Measurements from ENCODE around the gene GCNT4. TPM values are rescaled to one million over a fixed set of nuclear protein-coding genes. Genes with fewer than 3 reads are reported as not detected.

The GCNT4 gene
- 0.45 and 2.0 TPM in 2 replicates for polyA plus RNA-seq

GRCh38 chr5:75052192-75053053, at the start of gene GCNT4:
TSS of gene GCNT4 (minus strand) at chr5:75052558. CDS start at chr5:75030037, 22,521 bp downstream.

Other genes with a start within 250 kb of the GCNT4 start
- 10.2 and 15.5 TPM in 2 replicates for gene FAM169A, start 186.2 kb downstream of the GCNT4 start, polyA plus RNA-seq
- gene ANKRD31, start 184.3 kb upstream of the GCNT4 start, polyA plus RNA-seq: 0.32 and 0.42 TPM in 2 replicates

Data from Purkinje cell (primary cell).